NCI-H774 (cell line): Measurements from ENCODE around the gene METTL25B.

Experiments used
- DNase-seq: peaks from one replicate; lab custom pipeline; 2025; lab: John Stamatoyannopoulos, UW

The METTL25B gene

DNA sequence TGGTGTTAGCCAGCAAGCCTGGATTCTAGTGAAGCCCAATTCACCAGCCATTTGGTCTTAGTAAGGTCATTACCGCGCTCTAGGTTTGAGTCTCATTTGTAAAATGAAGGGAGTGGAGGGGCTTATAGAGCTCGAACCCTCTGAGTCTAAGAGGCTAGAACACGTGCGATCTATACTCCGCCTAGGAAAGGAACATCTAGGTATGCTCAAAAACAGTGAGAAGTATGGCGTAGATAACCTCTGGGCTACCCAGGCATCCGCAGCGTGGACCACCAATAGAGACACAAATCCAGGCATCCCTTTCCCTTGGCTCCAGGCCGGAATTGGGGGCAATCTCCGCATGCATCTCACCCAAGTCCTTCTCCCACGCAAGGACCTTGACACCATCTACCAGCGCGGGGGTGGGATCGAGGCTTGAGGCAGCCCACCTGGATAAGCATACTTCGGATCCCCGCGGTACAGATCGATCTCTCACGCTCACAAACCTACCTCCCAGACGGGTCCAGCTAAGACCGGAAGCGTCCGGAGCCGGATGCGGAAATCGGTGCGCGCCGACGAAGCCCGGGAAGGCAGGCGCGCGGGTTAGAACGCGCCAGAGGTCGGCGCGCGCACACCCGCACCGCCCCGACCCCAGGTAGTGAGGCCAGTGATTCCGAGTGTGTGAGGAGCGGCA is at the start of gene METTL25B:
TSS of gene METTL25B (plus strand) at position 544 of the 673 bp plus-strand sequence. CDS start 636 bp downstream, outside the sequence.
- DNase-seq, result peak; percentile 91

DNA sequence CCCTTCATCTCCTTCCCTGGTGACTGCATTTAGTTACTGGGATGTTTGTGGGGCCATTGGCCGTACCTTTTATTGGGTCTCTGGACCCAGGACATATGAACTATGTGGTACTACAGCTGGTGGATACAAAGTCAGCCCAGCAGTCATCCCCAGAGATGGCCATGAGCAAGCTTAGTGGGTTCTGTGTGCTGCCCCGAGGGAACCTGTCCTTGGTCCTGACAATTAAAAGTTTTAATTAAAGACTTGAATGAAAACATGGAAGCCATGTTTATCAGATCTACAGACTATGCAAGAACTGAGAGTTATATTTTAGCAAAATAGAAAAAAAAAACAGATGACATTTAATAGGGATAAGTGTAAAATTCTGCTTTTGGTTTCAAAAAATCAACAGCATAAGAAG is 48.2 kb upstream of the METTL25B start:
- DNase-seq, result no peak

DNA sequence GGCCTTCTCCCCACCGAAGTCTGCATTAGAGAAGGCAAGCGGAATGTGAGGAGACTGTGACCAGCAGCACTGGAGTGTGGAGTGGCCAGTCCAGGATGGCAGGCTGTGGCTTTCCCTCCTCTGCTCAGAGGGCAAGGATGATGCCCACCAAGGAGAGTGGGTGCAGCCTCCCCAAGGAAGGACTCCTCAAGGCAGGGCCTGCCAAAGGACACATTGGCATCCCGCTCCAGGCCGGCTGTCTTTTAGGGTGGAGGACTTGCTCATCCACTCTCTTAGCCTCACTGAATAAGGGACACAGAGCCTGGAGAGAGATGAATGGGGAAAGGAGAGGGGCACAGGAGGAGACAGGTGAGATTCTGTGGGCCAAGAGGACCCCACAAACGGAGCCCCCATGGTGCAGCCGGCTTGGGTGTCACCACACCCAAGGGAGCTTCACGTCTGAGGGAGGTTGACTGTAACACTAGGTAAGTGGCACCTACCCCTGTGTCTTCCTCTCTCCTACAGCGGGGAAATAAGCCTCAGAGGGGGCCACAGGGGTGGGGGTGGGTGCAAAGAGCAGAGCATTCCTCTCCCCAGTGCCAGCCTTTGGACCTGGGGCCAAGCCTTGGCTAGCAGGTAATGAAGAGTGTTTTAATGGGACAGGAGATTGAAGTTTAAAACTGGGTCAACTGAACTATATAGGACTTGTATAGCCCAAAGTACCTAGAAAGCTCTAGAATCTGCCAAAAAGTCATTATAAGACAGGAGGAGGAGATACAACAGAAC is 46.9 kb upstream of the METTL25B start:
- DNase-seq, result no peak

DNA sequence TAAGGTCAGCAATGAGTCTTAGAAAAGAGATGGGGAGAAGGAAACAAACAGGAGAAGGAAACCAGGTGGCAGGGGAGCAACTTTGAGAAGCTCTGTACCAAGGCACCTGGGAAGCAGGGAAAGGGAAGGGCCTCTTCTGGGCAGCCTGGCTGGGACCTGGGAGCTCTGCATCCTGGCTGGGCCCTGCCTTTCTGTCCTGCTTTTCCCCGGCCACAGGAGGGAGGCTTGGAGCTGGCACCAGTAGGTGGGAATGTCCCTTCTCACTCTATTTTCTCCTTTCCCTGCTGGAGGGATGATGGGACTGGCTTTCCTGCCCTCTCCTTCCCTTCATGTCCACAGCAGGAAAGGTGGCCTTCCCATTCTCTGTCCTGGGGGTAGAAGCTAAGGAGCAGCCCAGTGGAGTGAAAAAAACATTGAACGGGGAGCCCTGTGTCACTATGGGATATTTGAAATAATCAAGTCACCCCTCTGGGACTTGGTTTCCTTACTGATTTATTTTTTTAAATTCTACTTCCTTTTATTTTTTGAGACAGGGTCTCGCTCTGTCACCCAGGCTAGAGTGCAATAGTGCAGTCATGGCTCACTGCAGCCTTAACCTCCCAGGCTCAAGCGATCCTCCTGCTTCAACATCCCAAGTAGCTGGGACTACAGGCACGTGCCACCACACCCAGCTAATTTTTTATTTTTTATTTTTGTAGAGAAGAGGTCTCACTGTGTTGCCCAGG is 45.9 kb upstream of the METTL25B start:
- no peak for DNase-seq

DNA sequence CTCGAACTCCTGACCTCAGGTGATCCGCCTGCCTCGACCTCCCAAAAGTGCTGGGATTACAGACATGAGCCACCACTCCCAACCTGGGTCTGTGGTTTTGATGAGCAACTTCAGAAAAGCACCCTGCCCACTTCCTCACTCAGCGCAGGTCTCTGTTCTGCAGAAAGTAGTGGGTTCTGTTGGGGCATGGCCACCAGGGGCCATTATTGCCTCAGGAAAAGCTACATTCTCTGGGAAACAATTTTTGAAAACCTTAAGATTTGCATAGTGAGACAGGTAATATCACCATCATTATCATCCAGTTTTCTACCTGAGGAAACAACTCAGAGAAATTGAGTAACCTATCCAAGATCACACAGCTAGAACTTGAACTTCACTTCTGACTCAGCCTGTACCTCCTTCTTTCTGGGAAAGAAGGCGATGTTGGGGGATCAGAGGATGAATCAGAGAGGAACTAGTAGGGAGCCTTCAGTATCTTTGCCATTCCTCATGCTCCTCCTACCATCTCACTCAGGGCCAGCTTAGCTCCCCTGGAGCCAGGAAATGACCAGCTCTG is 44.0 kb upstream of the METTL25B start:
- no peak for DNase-seq

DNA sequence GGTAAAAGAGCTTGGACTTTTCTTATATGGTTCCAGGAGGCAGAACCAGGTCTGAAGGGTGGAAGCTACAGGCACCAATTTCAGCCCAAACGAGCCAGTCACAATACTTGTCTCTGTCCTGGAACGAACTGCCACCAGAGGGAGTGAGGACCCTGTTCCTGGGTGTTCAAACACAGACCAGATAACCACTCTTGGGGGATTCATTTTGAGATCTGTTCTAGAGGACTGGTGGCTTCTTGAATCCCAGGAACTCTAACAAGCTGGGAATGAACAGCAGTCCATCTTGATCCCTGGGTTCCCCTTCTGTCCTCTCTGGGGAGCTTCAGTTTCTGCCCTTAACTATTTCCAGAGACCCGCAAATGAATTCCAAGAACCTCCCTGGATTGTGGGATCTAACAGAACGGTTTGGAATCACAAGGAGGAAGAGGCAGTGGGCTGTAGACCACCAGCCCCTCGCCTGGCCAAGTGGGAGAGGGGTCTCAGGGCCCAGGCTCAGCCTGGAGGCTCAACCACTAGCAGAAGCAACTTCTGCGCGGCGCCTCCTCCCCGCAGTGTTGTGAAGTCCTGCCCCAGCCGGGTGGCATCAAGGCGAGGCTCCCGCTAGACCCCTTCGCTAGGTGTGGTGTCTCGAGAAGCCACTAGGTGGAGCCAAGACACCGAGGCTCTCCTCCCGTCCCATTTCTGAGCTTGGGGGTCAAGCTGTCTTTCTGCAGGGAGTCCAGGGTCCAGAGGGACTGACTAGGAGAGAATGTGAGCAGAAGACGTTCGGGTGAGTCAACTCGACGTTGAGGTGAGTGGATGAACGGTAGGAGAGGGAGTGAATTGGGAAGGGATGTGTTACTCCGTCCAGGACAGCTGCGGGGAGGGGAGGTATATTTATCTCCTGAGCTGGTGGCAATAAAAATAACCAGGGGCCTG is 39.0 kb upstream of the METTL25B start:
- peak; percentile 55 for DNase-seq

DNA sequence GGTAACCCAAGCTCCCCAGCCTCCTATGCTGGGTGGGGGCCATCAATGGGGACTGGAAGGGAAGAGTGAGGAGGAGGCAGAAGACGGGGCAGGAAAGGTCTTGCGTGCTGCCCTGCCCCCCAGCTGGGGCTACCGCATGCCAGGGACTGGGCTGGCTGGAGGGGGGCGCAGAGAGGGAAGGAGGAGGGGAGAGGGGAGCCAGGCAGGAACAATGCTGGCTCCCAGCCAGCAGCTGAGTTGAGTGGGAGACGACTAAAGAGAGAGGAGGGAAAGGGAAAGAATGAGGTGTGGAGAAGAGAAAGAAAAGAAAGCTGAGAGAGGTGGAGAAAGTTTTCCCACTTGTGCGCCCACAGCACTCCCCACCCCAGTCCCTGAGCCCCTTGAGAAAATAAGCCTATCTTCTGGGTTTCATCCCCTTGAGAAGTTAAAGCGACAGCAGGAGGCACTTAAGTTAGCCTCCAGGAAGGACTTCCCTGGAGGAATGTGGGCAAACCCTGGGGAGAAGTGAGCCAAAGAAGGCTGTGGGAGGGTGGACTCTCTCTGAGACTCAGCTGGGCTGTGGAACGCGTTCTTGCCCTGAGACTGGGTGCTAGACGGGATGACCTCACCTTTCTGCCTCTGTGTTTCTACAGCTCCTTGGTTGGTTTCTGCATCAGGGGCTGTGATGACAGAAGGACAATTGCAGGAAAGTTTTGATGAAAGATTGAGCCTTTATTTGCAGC is 38.2 kb upstream of the METTL25B start:
- no peak for DNase-seq

DNA sequence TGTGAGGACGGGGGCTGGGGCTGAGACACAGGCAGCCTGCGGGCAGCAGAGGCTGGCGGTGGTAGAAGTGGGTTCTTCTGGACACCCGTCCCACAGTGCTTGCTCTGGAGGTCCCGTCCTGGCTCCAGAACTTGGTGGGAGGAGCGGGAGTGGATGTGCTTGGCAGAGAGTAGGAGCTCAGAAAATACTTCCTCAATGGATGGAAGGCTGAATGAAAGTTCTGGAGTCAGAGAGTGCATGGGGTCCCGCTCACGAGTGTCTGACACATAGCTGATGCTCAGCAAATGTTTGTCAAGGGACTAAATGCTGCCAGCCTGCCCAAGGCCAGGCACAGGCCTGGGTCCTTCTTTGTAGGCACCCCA is 37.6 kb upstream of the METTL25B start:
- DNase-seq, result no peak

DNA sequence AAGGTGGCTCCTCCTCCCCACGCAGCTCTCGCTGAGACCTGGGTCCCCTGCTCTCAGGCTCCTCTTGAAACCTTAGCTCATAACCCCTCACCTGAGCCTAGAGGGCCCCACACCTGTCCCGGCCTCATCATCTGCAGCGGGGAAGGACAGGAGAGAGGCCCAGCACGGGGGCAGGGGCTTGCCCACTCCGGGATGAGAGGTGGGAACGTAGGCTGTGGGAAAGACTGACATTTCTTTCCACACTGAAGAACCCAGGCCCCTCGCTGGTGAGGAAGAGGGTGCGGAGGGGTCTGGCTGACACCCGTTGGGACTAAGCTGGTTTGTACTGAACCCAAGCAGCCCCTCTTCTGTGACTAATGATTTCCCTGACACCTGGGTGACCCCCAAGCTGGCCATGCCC is 37.1 kb upstream of the METTL25B start:
- no peak for DNase-seq

DNA sequence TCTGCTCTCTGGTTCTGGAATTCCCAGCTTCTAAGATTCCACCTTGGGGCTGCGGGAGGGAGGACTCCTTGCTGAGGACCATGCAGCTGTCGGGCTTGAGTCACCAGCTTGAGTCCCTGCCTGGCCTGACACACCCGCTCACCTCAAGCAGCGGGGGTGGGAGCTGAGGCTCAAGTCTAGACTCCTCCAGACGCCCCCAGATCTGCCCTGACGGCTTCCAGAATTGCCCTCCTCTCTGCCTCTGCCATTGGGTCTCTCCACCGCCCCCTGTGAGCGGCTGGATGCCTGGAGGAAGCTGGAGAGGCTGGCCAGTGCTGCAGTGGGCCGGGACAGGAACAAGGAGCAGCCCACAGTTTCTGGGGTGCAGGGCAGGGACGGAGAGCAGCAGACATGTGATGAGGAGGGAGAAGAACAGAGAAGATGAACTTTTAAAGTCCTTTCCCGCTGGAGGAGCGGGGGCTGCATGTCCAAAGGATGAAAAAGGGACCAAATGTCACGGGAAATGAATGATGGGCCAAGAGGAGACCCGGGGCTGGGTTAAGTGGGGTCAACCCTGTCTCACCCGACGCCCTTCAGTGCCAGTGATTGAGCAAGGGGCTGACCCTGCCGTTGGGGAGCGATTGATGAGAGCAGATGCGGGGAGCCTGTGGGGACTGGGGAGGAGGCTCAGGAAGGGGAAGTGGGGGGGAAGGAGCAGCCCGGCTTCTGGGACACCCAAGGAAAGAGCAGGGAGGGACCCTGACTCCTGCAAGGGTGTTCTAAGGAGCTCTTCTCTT is 36.4 kb upstream of the METTL25B start:
- DNase-seq, result no peak

DNA sequence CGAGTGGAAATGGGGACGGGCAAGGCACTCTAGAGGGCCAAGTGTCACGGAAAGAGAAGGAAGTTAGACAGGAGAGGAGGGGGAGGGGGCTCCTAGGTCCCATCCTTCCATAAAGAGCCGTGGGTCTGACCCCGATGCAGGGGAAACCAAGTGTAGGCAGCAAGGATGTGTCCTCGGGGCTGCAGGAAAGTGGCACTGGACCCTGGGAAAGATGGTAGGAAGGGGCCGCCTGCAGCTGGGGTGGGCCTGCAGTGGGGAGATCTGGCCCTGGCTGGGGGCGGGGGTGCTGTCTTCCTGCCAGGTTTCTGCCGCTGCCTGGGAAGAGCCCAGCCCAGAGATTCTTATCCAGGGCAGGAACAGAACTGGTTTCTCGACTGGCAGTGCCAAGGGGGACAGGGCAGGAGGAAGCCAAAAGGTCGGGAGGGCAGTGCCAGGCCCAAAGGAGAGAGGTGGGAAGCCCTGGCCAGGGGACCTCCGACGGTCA is 35.8 kb upstream of the METTL25B start:
- DNase-seq, result no peak

DNA sequence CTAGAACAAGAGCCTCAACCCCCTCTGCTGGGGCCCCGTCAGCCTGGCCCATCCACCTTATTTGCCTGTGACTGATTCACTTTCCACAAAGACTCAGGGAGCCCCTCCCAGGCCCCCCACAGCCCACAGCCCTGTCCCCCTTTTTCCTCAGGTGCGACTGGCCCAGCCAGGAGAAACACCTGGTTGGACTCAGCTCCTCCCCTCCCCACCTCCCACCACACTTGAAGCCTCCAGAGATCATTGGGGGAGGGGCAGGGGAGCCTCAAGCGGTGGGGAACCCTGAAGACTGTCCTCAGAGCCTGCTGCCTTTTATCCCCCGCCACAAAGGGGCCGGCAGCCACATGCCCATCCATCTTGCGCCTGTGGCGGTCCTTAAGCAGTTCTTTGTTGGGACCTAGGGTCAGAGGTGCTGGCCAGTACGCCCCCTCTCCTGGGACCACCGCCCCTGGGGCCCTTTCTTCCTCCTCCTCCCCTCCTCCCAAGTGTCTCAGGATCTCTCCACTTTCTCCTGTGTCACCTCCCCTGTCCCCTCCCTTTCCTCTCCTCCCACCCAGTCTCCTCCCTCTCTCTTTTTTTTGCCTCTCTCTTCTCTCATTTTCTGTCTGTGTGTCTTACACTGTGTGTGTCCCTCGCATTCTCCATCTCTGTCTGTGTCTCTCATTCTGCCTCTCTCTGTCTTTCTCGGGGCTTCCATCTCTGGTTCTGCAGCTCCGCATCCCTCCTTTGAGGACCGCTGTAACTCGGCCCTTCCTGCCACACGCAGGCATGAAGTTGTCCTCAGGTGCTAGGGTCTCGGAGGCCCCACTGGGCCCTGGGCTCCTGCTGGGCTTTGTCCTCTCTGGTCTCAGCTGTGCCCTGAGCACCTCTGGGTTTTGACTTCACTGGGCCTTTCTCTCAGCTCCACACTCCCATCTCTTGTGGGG is 35.1 kb upstream of the METTL25B start:
- DNase-seq, result peak; percentile 48

DNA sequence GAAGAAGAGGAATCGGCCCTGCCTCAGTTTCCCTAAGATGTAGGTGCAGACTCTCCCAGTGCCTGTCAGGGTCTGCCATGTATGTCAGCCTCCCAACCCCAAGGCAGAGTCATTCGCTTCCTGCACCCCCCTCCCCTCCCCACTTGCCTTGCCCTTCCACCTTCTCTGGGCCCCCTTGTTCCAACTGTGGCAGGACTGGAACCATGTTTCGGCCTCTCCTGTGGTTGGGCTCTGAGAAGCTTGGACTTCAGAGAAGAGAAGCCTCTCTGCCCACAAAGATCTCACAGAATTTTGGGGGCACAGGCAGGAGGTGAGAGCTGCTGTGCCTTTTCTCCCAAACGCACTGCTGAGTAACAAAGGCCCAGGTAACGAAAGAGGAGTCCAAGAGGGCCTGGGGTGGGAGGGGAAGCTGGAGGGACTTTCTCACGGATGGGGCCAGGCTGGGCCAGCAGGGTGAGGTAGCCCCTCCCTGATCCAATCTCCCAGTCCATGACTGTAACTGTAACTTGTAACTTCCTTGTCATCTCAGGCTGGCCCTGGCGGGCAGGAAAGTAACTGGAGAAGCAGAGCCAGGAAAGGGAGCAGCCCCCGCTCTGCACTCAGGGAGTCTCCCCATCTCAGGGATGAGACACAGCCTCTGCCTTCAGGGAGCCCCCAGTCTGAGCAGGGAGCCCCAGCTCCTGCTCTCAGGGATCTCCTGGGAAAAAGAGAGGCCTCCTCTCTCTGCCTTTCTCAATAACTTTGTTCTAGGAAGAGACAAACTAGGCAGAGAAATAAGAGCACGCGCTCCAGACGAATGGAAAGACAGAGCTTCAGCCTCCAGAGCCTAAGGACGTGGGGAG is 34.2 kb upstream of the METTL25B start:
- no peak for DNase-seq

DNA sequence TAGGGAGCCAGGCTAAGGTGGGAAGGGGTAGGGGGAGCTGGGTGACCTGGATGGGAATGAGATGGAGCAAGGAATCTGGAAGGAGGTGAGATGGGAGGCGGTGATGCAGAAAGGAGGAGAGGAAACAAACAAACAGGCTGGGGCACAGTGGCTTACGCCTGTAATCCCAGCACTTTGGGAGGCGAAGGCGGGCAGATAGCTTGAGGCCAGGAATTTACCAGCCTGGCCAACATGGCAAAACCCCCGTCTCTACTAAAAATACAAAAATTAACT is 33.6 kb upstream of the METTL25B start:
- DNase-seq, result no peak

DNA sequence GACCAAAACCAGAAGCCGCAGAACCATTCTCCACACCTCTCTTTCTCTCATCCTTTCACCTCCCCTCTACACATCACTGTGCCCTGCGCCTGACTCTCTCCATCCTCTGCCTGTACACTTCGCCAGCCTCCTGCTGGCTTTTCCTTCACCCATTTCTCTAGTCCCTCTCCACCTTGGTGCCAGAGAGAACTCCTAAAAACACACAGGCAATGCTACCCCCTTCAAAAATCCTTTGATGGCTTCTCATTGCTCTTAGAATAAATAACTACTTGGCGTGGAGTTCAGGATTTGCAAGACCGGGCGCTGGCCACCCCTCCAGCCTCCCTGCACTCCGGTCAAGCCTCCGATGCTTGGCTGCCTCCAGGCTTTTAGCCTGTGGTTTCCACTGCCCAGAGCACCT is 31.5 kb upstream of the METTL25B start:
- DNase-seq, result no peak

DNA sequence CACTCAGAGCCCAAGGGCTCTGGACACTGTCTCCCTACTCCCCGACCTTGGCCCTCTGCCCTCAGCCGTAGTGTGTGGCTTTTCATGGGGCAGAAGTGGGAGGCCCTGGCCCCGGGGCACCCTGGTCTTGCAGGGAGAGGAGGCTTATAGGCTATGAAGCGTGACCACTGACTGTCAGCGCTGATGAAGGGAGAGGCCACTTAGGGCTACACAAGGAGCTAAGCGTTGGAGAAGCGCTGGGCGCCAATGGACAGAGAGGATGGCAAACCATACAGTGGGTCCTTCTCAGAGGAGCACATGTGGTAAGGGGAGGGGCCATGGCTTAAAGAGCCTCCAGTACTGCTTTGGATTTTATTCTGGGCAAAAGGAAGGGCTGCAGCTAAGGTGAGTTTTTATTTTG is 30.8 kb upstream of the METTL25B start:
- DNase-seq, result no peak

DNA sequence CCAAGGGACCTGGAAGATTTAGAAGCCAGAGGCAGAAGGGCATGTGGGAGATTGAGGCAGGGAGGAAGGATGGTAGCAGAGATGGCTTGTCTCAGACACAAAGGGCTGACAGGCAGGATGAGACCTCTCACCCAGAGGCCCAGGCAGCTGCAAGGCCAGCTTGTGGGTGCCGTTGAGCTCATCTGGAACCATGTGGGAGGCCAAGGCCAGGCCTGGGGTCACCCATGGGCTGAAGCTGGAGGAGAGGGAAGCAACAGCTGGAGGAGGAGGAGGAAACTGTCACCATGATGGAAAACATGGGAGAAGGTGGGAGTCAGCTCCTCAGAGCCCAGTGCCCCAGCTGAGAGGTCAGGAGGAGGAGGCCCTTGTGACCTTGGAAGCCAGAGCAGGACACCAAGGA is 29.3 kb upstream of the METTL25B start:
- DNase-seq, result no peak
